Hepatocyte (in vitro differentiated cells): ENCODE measurements around the gene GALNT1. TPM values are rescaled to one million over a fixed set of nuclear protein-coding genes. Genes with fewer than 3 reads are reported as not detected.

Experiments
- DNase-seq: peaks from one replicate; pipeline ENCODE4 v3.0.0-alpha.2; 2016; ENCODE audit warnings: low spot score
- H2AFZ ChIP-seq: fragments of 200-600 bp; sonication (generic); 2 replicates; pipeline ENCODE4 v1.6.0; 2016; ENCODE audit warnings: antibody characterized with exemption, mild to moderate bottlenecking
- H3K27ac ChIP-seq: fragments of 200-600 bp; sonication (generic); 2 replicates; pipeline ENCODE4 v1.5.1; 2016; ENCODE audit warnings: mild to moderate bottlenecking
- H3K27me3 ChIP-seq: fragments of 200-600 bp; sonication (generic); 2 replicates; pipeline ENCODE4 v1.6.1; 2016
- H3K36me3 ChIP-seq: fragments of 200-600 bp; sonication (generic); replicated peaks from 2 replicates; pipeline ENCODE4 v1.5.1; 2016; ENCODE audit warnings: low read depth; ENCODE audit not compliant: insufficient read depth
- H3K4me1 ChIP-seq: fragments of 200-600 bp; sonication (generic); 2 replicates; pipeline ENCODE4 v1.5.1; 2016; ENCODE audit warnings: mild to moderate bottlenecking, moderate library complexity; ENCODE audit not compliant: insufficient read depth
- H3K4me2 ChIP-seq: fragments of 200-600 bp; sonication (generic); 2 replicates; pipeline ENCODE4 v1.6.0; 2016
- H3K4me3 ChIP-seq: fragments of 200-600 bp; sonication (generic); 2 replicates; pipeline ENCODE4 v1.5.1; 2016; ENCODE audit warnings: mild to moderate bottlenecking
- H3K79me2 ChIP-seq: fragments of 200-600 bp; sonication (generic); 2 replicates; pipeline ENCODE4 v1.6.0; 2017; ENCODE audit warnings: mild to moderate bottlenecking
- H3K9me2 ChIP-seq: fragments of 200-600 bp; sonication (generic); replicated peaks from 2 replicates; pipeline ENCODE4 v1.6.0; 2017; ENCODE audit warnings: mild to moderate bottlenecking; ENCODE audit not compliant: insufficient read depth
- H3K9me3 ChIP-seq: fragments of 200-600 bp; sonication (generic); 2 replicates; pipeline ENCODE4 v1.5.1; 2016; ENCODE audit warnings: low read depth, mild to moderate bottlenecking
- H4K20me1 ChIP-seq: fragments of 200-600 bp; sonication (generic); 2 replicates; pipeline ENCODE4 v1.6.0; 2016; ENCODE audit warnings: mild to moderate bottlenecking; ENCODE audit not compliant: insufficient read depth, poor library complexity, severe bottlenecking
- EZH2 ChIP-seq: fragments of 200-600 bp; sonication (generic); IDR thresholded peaks from 2 replicates; pipeline ENCODE4 v1.6.1; 2016; ENCODE audit warnings: antibody characterized with exemption, mild to moderate bottlenecking, borderline replicate concordance
- EZH2phosphoT487 ChIP-seq: fragments of 200-600 bp; sonication (generic); IDR thresholded peaks from one replicate; pipeline ENCODE4 v1.6.1; 2018; ENCODE audit warnings: antibody characterized with exemption, mild to moderate bottlenecking, low read depth, moderate library complexity; ENCODE audit not compliant: unreplicated experiment, severe bottlenecking
- WGBS: methylation state at CpG from one replicate; pipeline ENCODE4 v1.1.6; 2016; ENCODE audit warnings: low lambda C conversion rate; ENCODE audit errors: missing lambda C conversion rate; 5-methylcytosine and 5-hydroxymethylcytosine counted together
- polyA plus RNA-seq: library from polyadenylated mRNA; unstranded; fragments of >200 nt; fragmentation: Nextera tagmentation; extraction: Ambion mirVana; gene quantifications from 2 replicates; pipeline ENCODE4 v1.2.1, GENCODE V29; 2016
- total RNA-seq: library from RNA; depleted of rRNA; stranded (reverse); fragments of >200 nt; gene quantifications from 2 replicates; pipeline ENCODE4 v1.2.3, GENCODE V29; 2014
- TF ChIP-seq, protein P1 (sequence below): fragments of 200-600 bp; sonication (generic); IDR thresholded peaks from 2 replicates; pipeline ENCODE4 v1.5.1; 2016; ENCODE audit warnings: antibody characterized with exemption, mild to moderate bottlenecking; ENCODE audit not compliant: poor library complexity

GALNT1 gene
- total and polyA plus RNA-seq, 2 experiments from 2014 or later: 231 to 271 TPM

GRCh38 chr18:35693829-35694228, 112.3 kb downstream of the GALNT1 start:
- Histone ChIP-seq H3K4me1 (no peaks in the 10 kb centered on the region), H3K9me2 (no peaks in the 10 kb centered on the region), H3K27ac (peak overlapping the region; percentile 24), H4K20me1 (no peaks in the 10 kb centered on the region), H3K4me2 (no peak overlapping the region), H3K36me3 (no peaks in the 10 kb centered on the region), H2AFZ (no peak overlapping the region), H3K4me3 (no peak overlapping the region), H3K27me3 (no peaks in the 10 kb centered on the region), H3K79me2 (no peaks in the 10 kb centered on the region), H3K9me3 (no peaks in the 10 kb centered on the region)
- no peak for DNase-seq
- WGBS: 87% methylated on average over 4 of the region's 4 CpGs
- TF ChIP-seq, protein P1, sequence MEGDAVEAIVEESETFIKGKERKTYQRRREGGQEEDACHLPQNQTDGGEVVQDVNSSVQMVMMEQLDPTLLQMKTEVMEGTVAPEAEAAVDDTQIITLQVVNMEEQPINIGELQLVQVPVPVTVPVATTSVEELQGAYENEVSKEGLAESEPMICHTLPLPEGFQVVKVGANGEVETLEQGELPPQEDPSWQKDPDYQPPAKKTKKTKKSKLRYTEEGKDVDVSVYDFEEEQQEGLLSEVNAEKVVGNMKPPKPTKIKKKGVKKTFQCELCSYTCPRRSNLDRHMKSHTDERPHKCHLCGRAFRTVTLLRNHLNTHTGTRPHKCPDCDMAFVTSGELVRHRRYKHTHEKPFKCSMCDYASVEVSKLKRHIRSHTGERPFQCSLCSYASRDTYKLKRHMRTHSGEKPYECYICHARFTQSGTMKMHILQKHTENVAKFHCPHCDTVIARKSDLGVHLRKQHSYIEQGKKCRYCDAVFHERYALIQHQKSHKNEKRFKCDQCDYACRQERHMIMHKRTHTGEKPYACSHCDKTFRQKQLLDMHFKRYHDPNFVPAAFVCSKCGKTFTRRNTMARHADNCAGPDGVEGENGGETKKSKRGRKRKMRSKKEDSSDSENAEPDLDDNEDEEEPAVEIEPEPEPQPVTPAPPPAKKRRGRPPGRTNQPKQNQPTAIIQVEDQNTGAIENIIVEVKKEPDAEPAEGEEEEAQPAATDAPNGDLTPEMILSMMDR: no peak
- TF ChIP-seq EZH2phosphoT487 (no peak), EZH2 (no peak)

- TF ChIP-seq EZH2: no peak
- TF ChIP-seq, protein P1: no peak
- TF ChIP-seq EZH2phosphoT487: no peak
- 76% methylated on average over 2 of the region's 2 CpGs for WGBS
- Histone ChIP-seq H3K4me3 (no peak overlapping the region), H3K4me2 (no peak overlapping the region), H3K9me3 (no peaks in the 10 kb centered on the region), H2AFZ (no peak overlapping the region), H3K4me1 (no peaks in the 10 kb centered on the region), H3K36me3 (no peaks in the 10 kb centered on the region), H4K20me1 (no peaks in the 10 kb centered on the region), H3K79me2 (no peaks in the 10 kb centered on the region), H3K27ac (no peak overlapping the region), H3K9me2 (no peaks in the 10 kb centered on the region), H3K27me3 (no peaks in the 10 kb centered on the region)
- DNase-seq: no peak
Observed at GRCh38 chr18:35694808-35695207, 113.3 kb downstream of the GALNT1 start.

DNA sequence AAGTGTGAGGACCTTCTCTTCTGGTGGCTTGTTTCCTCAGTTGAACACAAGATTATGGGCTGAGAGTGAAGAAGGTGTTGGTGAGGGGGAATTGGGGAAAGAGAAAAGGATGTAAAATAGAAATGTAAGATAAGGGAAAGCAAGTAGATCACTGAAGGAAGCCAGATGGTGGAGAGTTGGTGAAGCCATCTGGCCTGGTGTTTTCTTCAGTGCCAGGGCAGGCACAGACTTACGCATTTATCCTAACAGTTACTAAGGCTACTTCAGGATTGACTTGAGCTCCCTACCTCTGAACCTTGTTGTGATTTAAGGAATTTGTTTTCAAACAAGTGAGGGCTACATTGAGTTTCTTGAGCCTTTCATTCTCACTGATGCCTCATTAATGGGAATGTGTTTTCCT, 113.8 kb downstream of the GALNT1 start:
- Histone ChIP-seq H3K4me1 (no peaks in the 10 kb centered on the region), H3K79me2 (no peaks in the 10 kb centered on the region), H3K4me3 (no peak overlapping the region), H2AFZ (no peak overlapping the region), H3K27me3 (no peaks in the 10 kb centered on the region), H3K9me2 (no peaks in the 10 kb centered on the region), H4K20me1 (no peaks in the 10 kb centered on the region), H3K27ac (no peak overlapping the region), H3K9me3 (no peaks in the 10 kb centered on the region), H3K4me2 (no peak overlapping the region), H3K36me3 (no peaks in the 10 kb centered on the region)
- no peak for TF ChIP-seq EZH2phosphoT487
- 100% methylated on average over 1 of the region's 1 CpG for WGBS
- no peak for DNase-seq

DNA sequence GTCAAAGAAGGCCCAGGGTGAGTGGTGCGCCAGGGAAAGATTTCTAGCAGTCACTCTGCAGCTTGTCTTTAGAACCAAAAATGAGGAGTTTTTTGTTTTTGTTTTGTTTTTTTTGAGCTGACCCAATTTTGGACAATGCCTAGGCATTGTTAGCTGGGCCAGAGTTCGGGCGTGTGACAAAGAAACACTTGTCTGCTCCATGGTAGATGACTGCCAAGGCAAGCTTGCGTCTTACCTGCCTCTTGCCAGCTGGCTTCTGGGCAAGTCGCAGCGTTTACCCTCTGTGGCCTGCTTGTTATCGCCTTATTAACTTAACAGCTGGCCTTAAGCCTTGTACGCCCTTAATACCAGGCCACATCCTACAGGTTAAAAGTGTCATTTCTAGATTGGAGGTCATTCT, 114.3 kb downstream of the GALNT1 start:
- Histone ChIP-seq H3K4me2 (no peak overlapping the region), H2AFZ (no peak overlapping the region), H3K27me3 (no peaks in the 10 kb centered on the region), H3K4me3 (no peak overlapping the region), H3K27ac (no peak overlapping the region), H4K20me1 (no peaks in the 10 kb centered on the region), H3K4me1 (no peaks in the 10 kb centered on the region), H3K9me2 (no peaks in the 10 kb centered on the region), H3K9me3 (no peaks in the 10 kb centered on the region), H3K79me2 (no peaks in the 10 kb centered on the region), H3K36me3 (no peaks in the 10 kb centered on the region)
- DNase-seq: no peak
- TF ChIP-seq EZH2phosphoT487 (no peak), EZH2 (no peak)
- TF ChIP-seq, protein P1: no peak
- WGBS: 93% methylated on average over 8 of the region's 8 CpGs
